ENCODE results near the gene BAIAP2. TPM values are rescaled to one million over a fixed set of nuclear protein-coding genes. Genes with fewer than 3 reads are reported as not detected.
A peak's percentile ranks its signal among the peaks of the same experiment; 100 is the strongest.

BAIAP2 gene
- total and polyA plus RNA-seq, 12 donors = 9.5 to 25.8 (median 15.6) TPM

GRCh38 chr17:81094509-81095382 is 59.8 kb downstream of the BAIAP2 start:
- H3K4me1 ChIP-seq = peaks cover 5 to 55% (median 11%) of the 10 kb centered on the region in 9 donors
- intact Hi-C loops (cut with DNase I) = loop anchor here in 2 of 10 donors (5.0 kb wide), 2 partner anchors 72 to 107 kb away; no protein-coding TSS in a partner anchor
- peak in 6 of 8 donors; percentile 10 to 50 (median 42) for ATAC-seq

DNA sequence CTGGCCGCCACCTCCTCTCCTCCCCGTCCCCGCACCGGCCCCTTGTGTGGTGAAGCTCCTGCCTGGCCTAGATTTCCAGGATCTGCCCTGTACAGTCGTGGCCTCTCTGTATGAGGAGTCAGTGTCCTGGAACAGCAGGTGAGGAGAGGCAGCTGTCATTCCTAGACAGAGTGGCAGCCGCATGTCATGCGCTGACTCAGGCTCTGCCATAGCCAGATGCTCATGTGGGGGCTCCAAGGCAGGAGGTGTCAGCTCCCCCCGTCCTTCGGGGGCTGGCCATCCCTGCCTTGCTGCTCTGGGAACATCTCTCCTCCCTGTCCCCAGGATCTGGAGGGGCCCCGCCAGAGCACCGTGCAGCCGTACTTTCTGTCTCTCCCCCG is 60.4 kb downstream of the BAIAP2 start:
- 71 to 79% methylated on average over 13 of the region's 13 CpGs for WGBS, 2 donors
- TF ChIP-seq CTCF (IDR thresholded peaks at IDR 0.05) = no peak
- peaks cover 0 to 6% (median 0%) of the 10 kb centered on the region in 9 donors for H3K36me3 ChIP-seq
- DNase-seq = no peak
- H3K4me1 ChIP-seq = peaks cover 5 to 50% (median 11%) of the 10 kb centered on the region in 9 donors
- H3K9me3 ChIP-seq = no peaks in the 10 kb centered on the region
- H3K27me3 ChIP-seq = no peaks in the 10 kb centered on the region
- no peak overlapping the region for H3K4me3 ChIP-seq
- intact Hi-C loops (cut with DNase I) = loop anchor here in 2 of 10 donors (5.0 kb wide), 2 partner anchors 73 to 108 kb away; no protein-coding TSS in a partner anchor
- no peak for ATAC-seq
- peak overlapping the region in 1 of 10 donors; percentile 64 for H3K27ac ChIP-seq

More at GRCh38 chr17:81094509-81095382, 59.8 kb downstream of the BAIAP2 start:
- DNase-seq = peak in 1 of 2 donors; percentile 57
- Histone ChIP-seq H3K9me3 (no peaks in the 10 kb centered on the region), H3K27me3 (no peaks in the 10 kb centered on the region), H3K4me3 (no peak overlapping the region), H3K27ac (peak overlapping the region in 1 of 10 donors; percentile 64), H3K36me3 (no peaks in the 10 kb centered on the region)
- no peak for TF ChIP-seq CTCF (IDR thresholded peaks at IDR 0.05)
- WGBS, 2 donors = 57 to 62% methylated on average over 33 of the region's 33 CpGs

GRCh38 chr17:81096741-81097133 is 61.8 kb downstream of the BAIAP2 start:
- ATAC-seq (no peak), DNase-seq (no peak)
- Histone ChIP-seq H3K4me1 (peaks cover 3 to 49% (median 14%) of the 10 kb centered on the region in 9 donors), H3K27ac (peak overlapping the region in 1 of 10 donors; percentile 70), H3K9me3 (no peaks in the 10 kb centered on the region), H3K27me3 (no peaks in the 10 kb centered on the region), H3K4me3 (peak overlapping the region in 1 of 10 donors; percentile 9), H3K36me3 (peaks cover 0 to 19% (median 0%) of the 10 kb centered on the region in 9 donors)
- TF ChIP-seq CTCF (IDR thresholded peaks at IDR 0.05) = no peak
- intact Hi-C loops (cut with DNase I) = loop anchor here in 7 of 10 donors (1.0 to 5.0 kb wide), 6 partner anchors 70 to 109 kb away; partner anchors contain the start of gene CHMP6 (in 1 of the 7)
- 94 to 95% methylated on average over 7 of the region's 7 CpGs for WGBS, 2 donors

- WGBS, 2 donors = 28 to 33% methylated on average over 31 of the region's 31 CpGs
- peak; percentile 34 to 85 (median 73) for TF ChIP-seq CTCF (IDR thresholded peaks at IDR 0.05)
- intact Hi-C loops (cut with DNase I) = loop anchor here in 7 of 10 donors (1.0 to 5.0 kb wide), 6 partner anchors 71 to 110 kb away; partner anchors contain the start of gene CHMP6 (in 1 of the 7)
- ATAC-seq = peak; percentile 44 to 76 (median 71)
- Histone ChIP-seq H3K9me3 (no peaks in the 10 kb centered on the region), H3K27me3 (no peaks in the 10 kb centered on the region), H3K27ac (peak overlapping the region in 3 of 10 donors; percentile 3 to 70 (median 15)), H3K4me3 (peak overlapping the region in 6 of 10 donors; percentile 9 to 34 (median 24)), H3K4me1 (peaks cover 5 to 53% (median 18%) of the 10 kb centered on the region in 9 donors), H3K36me3 (peaks cover 0 to 19% (median 0%) of the 10 kb centered on the region in 9 donors)
- peak; percentile 70 to 76 for DNase-seq
Measured at GRCh38 chr17:81097134-81097942, 62.4 kb downstream of the BAIAP2 start.

Measured in heart right ventricle (tissue), 16 donors.